HG02610 (cell line): ENCODE data around the gene EFCAB8.

Experiments
- ATAC-seq: cut with Tn5 transposase; IDR thresholded peaks from one replicate; pipeline ENCODE4 v1.9.1; 2021; ENCODE audit warnings: mild to moderate bottlenecking, moderate library complexity; ENCODE audit not compliant: unreplicated experiment

The EFCAB8 gene

DNA sequence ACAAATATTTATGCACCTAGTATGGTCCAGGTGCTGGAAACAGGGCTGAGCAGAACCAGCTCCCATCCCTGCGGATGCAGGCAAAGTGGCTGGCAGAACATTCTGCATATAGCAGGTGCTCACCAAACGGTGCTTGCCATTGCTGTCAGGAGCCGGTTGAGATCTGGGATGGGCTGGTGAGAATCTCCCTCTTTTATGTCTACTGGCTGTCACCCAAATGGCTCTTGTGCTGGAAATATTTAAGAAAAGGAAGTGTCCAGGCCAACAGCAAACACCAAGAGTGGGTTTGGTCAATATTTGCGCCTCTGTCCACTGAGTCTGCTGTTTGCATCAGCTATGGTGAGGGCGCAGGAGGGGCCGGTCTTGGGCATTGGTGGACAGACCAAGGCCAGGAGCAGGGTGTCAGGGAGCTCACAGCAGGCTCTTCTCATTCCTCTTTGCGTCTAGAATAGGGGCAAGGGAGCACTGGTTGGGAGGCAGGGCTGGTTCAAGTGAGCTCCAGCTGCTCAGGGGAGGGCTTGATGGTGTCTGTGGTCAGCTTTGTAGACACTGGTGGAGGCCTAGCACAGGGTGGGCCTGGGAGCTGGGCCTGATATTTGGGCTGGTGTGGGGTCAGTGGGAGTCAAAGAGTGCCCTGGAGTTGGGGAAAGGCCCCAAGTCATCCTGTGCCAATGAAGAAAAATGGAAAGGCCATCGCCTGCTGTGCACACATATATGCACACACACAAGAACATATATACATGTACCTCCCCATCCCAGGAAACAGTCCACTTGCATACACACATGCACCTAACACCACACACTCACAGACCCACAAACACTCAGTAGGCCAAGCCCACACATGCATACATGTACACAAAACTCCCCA is 147.4 kb downstream of the EFCAB8 start:
- ATAC-seq, result no peak

DNA sequence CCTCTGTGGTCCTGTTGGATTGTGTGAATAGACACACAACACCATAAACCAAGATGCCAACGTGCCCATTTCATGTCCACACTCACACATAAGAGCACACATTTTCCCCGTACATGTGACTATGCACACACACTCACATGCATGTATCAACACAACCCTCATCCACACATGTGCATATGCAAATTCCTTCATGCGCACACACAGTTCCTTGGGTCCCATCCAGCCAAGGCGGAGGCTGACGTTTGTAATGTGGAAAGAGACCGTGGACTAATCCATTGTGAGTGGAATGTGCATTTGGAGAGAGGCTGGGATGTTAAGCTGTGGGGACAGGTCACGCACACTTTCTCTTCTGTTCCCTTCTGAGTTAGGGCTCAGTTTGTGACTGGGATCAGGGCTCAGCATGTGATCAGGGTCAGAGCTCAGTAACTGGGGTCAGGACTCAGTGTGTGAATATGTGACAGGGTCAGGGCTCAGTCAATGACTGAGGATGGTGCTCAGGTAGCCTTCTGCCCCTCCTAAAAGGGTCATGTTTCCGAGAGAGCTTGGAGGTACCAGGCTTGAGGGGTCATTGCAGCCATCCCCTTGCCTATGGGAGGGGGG is 148.2 kb downstream of the EFCAB8 start:
- no peak for ATAC-seq

DNA sequence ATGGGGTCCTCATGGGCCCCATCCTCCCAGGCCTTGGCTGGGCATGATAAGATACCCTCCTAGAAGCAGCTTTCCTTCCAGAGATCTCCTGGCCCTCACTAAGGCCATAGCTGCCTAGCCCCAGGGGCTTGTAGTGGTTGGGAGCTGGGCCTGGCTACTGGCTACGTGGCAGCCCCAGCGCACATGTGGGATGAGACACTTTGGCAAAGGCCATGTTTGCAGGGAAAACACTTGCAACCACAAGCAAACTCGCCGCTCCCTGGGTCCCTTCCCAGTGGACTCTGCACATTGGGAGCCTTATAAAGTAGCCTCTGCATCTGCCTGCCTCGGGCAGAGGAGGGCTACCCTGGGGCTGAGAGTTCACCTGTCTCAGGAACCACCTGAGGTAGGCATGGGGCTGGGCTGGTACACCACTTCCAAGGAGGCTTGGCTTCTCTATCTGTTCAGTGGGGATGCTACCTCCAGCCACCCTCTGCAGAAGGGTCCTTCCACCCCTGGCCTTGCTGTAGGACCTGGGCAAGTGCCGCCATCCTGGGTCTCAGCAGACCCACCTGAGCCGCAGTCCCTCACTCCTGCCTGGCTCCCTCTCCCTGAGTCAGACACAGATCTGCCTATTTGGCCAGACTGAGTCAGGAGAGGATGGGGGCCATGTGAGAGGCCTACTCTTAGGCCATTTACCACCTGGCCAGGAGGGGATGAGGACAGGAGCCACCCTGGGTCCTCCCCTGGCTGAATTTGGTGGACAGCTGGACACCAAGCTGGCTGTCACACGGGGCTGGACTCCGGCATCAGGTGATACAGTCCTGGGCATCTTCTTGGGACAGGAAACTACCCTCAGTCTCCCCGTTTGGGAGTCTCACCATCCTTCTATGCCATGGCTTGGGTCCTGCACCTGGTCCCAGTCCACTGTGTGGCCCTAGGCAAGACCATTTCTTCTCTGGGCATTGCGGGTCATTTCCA is 148.9 kb downstream of the EFCAB8 start, which contains the start of gene BPIFB2:
Gene BPIFB2 (plus strand): TSS at position 329 of the 960 bp plus-strand sequence. CDS start 871 bp downstream, outside the sequence.
- no peak for ATAC-seq

DNA sequence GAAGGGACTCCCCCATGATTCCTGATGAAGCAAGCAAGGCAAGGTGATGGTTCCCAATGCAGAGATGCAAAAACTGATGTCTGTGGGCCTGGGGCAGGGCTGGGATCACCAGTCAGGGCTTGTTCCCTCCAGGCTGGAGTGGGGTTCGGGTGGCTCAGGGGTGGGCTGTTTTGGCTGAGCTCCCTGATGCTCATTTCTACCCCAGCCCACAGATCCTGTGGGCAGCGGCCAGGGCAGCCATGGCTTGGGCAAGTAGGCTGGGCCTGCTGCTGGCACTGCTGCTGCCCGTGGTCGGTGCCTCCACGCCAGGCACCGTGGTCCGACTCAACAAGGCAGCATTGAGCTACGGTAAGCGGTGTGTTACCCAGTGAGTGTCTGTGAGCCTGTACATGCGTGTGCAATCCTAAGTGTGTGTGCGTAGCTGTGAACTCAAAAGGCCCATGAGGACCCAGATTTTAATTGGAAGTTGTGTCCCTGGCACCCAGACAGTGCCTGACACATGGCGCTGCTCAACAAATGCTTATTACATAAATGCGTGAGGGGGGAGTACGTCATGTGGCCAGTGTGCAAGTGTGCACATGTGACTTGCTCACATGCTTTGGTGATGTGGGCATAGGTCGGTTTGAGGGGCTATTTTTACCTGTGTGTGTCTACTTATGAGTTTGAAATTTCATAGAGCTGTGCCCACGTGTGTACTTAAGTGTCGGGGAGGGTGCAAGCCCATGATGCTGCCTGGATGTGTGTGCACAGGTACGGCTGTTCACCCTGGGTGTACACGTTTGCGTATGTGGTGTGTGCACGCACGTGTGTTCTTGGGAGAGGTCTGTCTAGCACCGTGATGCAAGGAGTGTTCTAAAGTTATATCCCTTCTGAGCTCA is 149.9 kb downstream of the EFCAB8 start:
- ATAC-seq, result no peak

DNA sequence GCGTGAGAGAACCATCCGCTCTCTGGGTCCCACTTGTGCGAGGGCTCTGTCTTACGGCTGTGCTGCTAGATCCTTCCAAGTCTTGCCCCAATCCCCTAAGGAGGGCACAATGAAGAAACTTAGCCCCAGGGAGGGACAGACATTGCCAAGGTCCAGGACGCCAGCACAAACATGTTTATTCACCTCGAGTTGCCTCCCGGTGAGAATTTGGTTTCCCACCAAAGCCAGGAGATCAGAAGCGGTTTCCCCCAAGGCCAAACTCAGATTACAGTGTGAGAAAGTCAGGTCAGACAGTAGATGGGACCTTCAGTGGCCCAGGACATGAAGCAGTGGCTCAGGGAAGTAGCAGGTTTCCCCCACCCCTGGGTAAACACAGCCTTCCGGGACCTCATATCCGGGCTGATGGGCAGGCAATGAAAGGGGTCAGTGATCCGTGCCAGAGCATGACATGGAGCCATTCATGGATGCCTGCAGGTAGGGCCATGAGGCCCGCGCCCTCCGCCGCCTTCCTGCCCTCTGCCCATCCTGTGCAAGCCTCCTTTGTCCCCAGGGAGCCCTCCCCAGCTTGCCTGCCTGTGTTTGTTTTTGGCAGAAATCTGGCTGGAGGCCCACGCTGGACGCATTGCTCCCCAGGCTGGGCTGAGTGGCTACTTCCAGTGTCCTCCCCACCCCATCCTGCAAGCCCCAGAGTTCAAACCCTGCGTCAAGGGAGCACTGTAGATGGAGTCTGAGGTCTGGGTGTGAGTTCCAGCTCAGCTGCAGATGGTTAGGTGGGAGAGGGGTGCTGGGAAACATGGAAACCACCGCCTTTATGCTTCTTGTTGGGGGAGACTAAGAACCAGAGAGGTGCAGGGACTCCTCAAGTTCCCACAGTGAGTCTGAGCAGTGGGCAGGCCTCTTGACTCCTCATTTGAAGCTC is 150.8 kb downstream of the EFCAB8 start:
- no peak for ATAC-seq

DNA sequence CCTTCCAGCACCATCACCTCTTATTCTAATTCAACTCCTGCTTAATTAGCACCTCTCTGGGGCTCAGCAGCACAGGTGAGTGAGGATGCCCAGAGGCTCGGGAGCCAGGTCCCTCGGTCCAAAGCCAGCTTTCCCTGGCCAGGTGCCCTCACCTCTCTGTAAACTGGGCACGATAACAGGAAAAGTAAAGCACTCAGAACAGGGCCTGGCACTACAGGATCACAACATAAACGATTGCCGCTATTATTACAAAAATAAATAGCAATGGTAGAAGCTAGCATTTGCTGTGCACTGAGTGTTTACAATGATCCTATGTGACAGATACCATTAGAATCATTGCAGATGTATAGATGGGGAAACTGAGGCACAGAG is 151.4 kb downstream of the EFCAB8 start:
- no peak for ATAC-seq

DNA sequence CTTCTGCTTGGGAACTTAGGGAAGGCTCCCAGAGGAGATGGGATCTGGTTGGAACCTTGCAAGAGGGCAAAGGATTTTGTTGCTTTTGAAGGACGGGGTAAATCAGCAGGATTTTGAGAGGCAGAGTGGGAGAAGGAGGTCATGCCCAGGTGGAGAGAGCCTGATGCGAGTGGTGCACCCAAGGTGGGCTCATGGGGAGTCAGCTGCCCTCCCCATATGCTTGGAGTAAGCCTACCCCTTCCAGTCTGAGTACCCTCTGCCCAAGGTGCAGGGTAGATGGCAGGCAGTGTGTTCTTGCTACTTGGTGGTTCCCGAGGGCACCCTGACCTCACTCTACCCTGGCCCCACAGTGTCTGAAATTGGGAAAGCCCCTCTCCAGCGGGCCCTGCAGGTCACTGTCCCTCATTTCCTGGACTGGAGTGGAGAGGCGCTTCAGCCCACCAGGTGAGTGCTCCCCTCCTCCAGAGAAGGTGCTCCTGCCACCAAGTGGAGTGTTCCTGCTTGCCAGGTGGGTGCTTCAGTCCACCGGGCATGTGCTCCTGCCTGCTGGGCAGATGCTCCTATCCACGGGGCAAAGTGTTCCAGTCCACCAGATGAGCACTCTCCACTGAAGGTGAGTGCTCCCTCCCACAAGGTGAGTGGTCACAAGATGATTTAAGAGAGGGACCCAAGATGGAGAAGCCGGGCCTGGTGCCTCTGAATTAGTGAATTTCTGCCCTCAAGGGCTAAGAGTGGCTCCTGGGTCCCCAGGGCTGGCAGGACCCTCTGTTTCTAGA is 152.1 kb downstream of the EFCAB8 start:
- no peak for ATAC-seq
